A673 (cell line): ENCODE measurements around the gene MED12L. TPM values are rescaled to one million over a fixed set of nuclear protein-coding genes. Genes with fewer than 3 reads are reported as not detected.

Source experiments
- BruUV-seq: library from RNA; stranded (reverse); fragments of 400-500 nt; replicated peaks from 2 replicates; lab custom pipeline; 2021; lab: Mats Ljungman, UMichigan
- CTCF ChIA-PET: fragments of 300-600 bp; sonication (Branson Sonifier 250); formaldehyde crosslinking; loops from one replicate; lab custom pipeline; 2022; ENCODE audit warnings: antibody characterized with exemption; lab: Charles Lee
- POLR2A ChIA-PET: fragments of 300-600 bp; sonication (Branson Sonifier 250); formaldehyde crosslinking; loops from one replicate; lab custom pipeline; 2022; ENCODE audit warnings: antibody characterized with exemption; ENCODE audit not compliant: low non-redundant PET; lab: Charles Lee
- DNase-seq: peaks from one replicate; pipeline ENCODE4 v3.0.0-alpha.2; 2015; ENCODE audit warnings: low spot score
- H3K27ac ChIP-seq: fragments of 200-600 bp; sonication (generic); 2 replicates; pipeline ENCODE4 v1.5.1; 2016; ENCODE audit warnings: mixed run types, low read depth, mild to moderate bottlenecking, mixed read lengths, antibody characterized with exemption, low read length; ENCODE audit not compliant: poor library complexity, severe bottlenecking
- H3K27me3 ChIP-seq: fragments of 200-600 bp; sonication (generic); replicated peaks from 2 replicates; pipeline ENCODE4 v1.6.1; 2017; ENCODE audit warnings: mixed run types, low read depth, mild to moderate bottlenecking, mixed read lengths, antibody characterized with exemption, low read length; ENCODE audit not compliant: insufficient read depth, poor library complexity
- H3K36me3 ChIP-seq: fragments of 200-600 bp; sonication (generic); 2 replicates; pipeline ENCODE4 v1.6.1; 2016; ENCODE audit warnings: mixed run types, mild to moderate bottlenecking, mixed read lengths, antibody characterized with exemption, low read length; ENCODE audit not compliant: insufficient read depth, poor library complexity, severe bottlenecking
- H3K4me1 ChIP-seq: fragments of 200-600 bp; sonication (generic); 2 replicates; pipeline ENCODE4 v1.6.1; 2017; ENCODE audit warnings: mixed run types, mild to moderate bottlenecking, mixed read lengths, antibody characterized with exemption, low read length; ENCODE audit not compliant: insufficient read depth, poor library complexity, severe bottlenecking
- H3K4me3 ChIP-seq: fragments of 200-600 bp; sonication (generic); 2 replicates; pipeline ENCODE4 v1.5.1; 2016; ENCODE audit warnings: low read depth, mixed run types, mild to moderate bottlenecking, mixed read lengths, low read length; ENCODE audit not compliant: poor library complexity, severe bottlenecking
- H3K9me3 ChIP-seq: fragments of 200-600 bp; sonication (generic); 2 replicates; pipeline ENCODE4 v1.6.1; 2016; ENCODE audit warnings: mixed run types, low read depth, mild to moderate bottlenecking, mixed read lengths, antibody characterized with exemption, low read length; ENCODE audit not compliant: poor library complexity, severe bottlenecking
- CTCF ChIP-seq: fragments of 300-800, 200-600 bp; sonication (generic); conservative IDR thresholded peaks from 2 replicates; pipeline ENCODE4 v1.5.1; 2017; ENCODE audit warnings: low read depth, mild to moderate bottlenecking, antibody characterized with exemption, low read length, moderate library complexity, mixed read lengths
- EZH2 ChIP-seq: fragments of 200-600 bp; sonication (generic); IDR thresholded peaks from 2 replicates; pipeline ENCODE4 v1.6.1; 2017; ENCODE audit warnings: borderline replicate concordance, low read depth, mild to moderate bottlenecking, mixed read lengths, antibody characterized with exemption, low read length; ENCODE audit not compliant: poor library complexity, severe bottlenecking
- intact Hi-C: fragments of 100-400 bp; cut with micrococcal nuclease; formaldehyde crosslinking; loops from one replicate; pipeline ENCODE4 v1.10.0; 2022; ENCODE audit not compliant: unreplicated experiment
- total RNA-seq: library from RNA; stranded (reverse); gene quantifications from 2 replicates; pipeline ENCODE4 v1.2.3, GENCODE V29; 2021

The MED12L gene
- total RNA-seq, 1 experiment from 2014 or later: 0.71 TPM

GRCh38 chr3:151314593-151314992 lies 229.1 kb downstream of the MED12L start:
- ChIA-PET POLR2A (no interaction called here), CTCF (no interaction called here)
- DNase-seq: no peak
- no TSS peak for BruUV-seq
- Histone ChIP-seq H3K27me3 (no peaks in the 10 kb centered on the region), H3K4me3 (no peak overlapping the region), H3K27ac (no peak overlapping the region), H3K4me1 (peaks cover under 1% of the 10 kb centered on the region), H3K36me3 (no peaks in the 10 kb centered on the region), H3K9me3 (no peaks in the 10 kb centered on the region)
- intact Hi-C loops: no loop called here
- TF ChIP-seq EZH2: no peak
- TF ChIP-seq CTCF: no peak

- Histone ChIP-seq H3K36me3 (no peaks in the 10 kb centered on the region), H3K27me3 (no peaks in the 10 kb centered on the region), H3K9me3 (no peaks in the 10 kb centered on the region), H3K4me3 (no peak overlapping the region), H3K4me1 (peaks cover 5% of the 10 kb centered on the region), H3K27ac (no peak overlapping the region)
- ChIA-PET CTCF (no interaction called here), POLR2A (no interaction called here)
- BruUV-seq: no TSS peak
- TF ChIP-seq CTCF (no peak), EZH2 (no peak)
- DNase-seq: peak; percentile 14
- intact Hi-C loops: no loop called here
These were observed 229.7 kb downstream of the MED12L start for GRCh38 chr3:151315136-151315535.

- CTCF ChIA-PET: no interaction called here
- BruUV-seq: no TSS peak
- TF ChIP-seq EZH2: no peak
- H3K27me3 ChIP-seq: no peaks in the 10 kb centered on the region
- POLR2A ChIA-PET: no interaction called here
- no peak for DNase-seq
- intact Hi-C loops: no loop called here
- H3K4me3 ChIP-seq: no peak overlapping the region
- no peaks in the 10 kb centered on the region for H3K36me3 ChIP-seq
- no peak overlapping the region for H3K27ac ChIP-seq
- peaks cover 5% of the 10 kb centered on the region for H3K4me1 ChIP-seq
- H3K9me3 ChIP-seq: no peaks in the 10 kb centered on the region
These were observed 230.4 kb downstream of the MED12L start for GRCh38 chr3:151315846-151316245.

- H3K4me1 ChIP-seq: peaks cover 5% of the 10 kb centered on the region
- TF ChIP-seq CTCF: no peak
- no peak for TF ChIP-seq EZH2
- CTCF ChIA-PET: no interaction called here
- intact Hi-C loops: no loop called here
- no peak within 1 kb of the TSS for H3K27ac ChIP-seq
- H3K9me3 ChIP-seq: no peaks in the 10 kb centered on the region
- POLR2A ChIA-PET: no interaction called here
- DNase-seq: no peak
- no TSS peak for BruUV-seq
- no peaks in the 10 kb centered on the region for H3K36me3 ChIP-seq
- no peak within 1 kb of the TSS for H3K4me3 ChIP-seq
- H3K27me3 ChIP-seq: no peaks in the 10 kb centered on the region
These were observed 231.0 kb downstream of the MED12L start, which contains the start of gene GPR87 for GRCh38 chr3:151316267-151316991. TSS of gene GPR87 (minus strand) at chr3:151316820. CDS start at chr3:151300100, 16,720 bp downstream.
